ENCODE data around the gene SEMA4C.

DNA sequence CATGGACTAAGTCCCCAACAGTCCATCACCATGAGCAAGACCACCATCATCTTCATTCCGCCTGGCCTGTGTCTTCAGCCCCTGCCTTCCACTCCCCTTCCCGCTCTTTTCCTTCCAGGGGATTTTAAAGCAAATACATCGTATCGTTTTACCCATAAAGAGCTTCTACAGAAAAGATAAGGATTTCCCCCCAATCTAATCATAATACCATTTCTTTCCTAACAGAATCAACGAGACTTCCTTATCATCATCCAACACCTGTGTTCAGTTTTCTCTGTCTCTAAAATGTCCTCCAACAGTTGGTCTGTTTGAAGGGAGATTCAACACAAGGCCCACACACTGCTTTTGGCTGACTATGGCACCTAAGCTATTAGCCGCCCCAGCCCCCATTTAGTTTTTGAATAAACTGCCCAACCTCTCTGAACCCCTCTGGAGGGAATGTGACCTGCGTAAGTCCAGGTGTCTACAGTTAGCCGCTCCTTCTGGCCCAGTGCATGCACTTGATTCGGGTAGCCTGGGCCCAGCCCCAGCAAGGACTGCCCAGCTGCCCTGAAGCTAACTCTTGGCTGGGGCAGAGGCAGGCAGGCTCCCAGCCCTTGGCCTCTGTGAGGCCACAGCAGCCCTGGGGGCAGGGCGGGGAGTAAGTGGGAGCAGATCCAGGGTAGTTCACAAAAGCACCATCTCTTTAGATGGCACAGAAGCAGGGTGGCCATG lies 25.3 kb upstream of the SEMA4C start:
- no peak for TF ChIP-seq CTCF (IDR thresholded peaks at IDR 0.05; ENCODE audit: low read depth, low read length)
- no peak for TF ChIP-seq EZH2phosphoT487 (IDR thresholded peaks at IDR 0.05; ENCODE audit: low read depth)

Measured in OCI-LY3 (cell line).